HEK293 (cell line): ENCODE results near the gene TFR2.

ENCODE experiments used
- CTCF ChIP-seq: fragments of 450-650 bp; formaldehyde crosslinking; IDR thresholded peaks from 2 replicates; pipeline ENCODE4 v1.5.1; 2016; ENCODE audit warnings: missing biosample characterization, missing genetic modification characterization
- GLI4 ChIP-seq: fragments of 450-650 bp; formaldehyde crosslinking; IDR thresholded peaks from 2 replicates; pipeline ENCODE4 v1.5.1; 2016; ENCODE audit warnings: missing biosample characterization, missing genetic modification characterization
- REST ChIP-seq: fragments of 450-650 bp; formaldehyde crosslinking; IDR thresholded peaks from 2 replicates; pipeline ENCODE4 v1.5.1; 2016; ENCODE audit warnings: missing biosample characterization, missing genetic modification characterization
- ZNF23 ChIP-seq: fragments of 450-650 bp; formaldehyde crosslinking; IDR thresholded peaks from 2 replicates; pipeline ENCODE4 v1.5.1; 2016; ENCODE audit warnings: missing biosample characterization, missing genetic modification characterization, borderline replicate concordance
- ZNF280D ChIP-seq: fragments of 450-650 bp; formaldehyde crosslinking; IDR thresholded peaks from 2 replicates; pipeline ENCODE4 v1.5.1; 2016; ENCODE audit warnings: missing biosample characterization, missing genetic modification characterization
- ZNF324 ChIP-seq: fragments of 450-650 bp; formaldehyde crosslinking; IDR thresholded peaks from 2 replicates; pipeline ENCODE4 v1.5.1; 2016; ENCODE audit warnings: missing biosample characterization, missing genetic modification characterization
- ZNF362 ChIP-seq: fragments of 450-650 bp; formaldehyde crosslinking; IDR thresholded peaks from 2 replicates; pipeline ENCODE4 v1.5.1; 2016; ENCODE audit warnings: missing biosample characterization, missing genetic modification characterization
- ZNF701 ChIP-seq: fragments of 450-650 bp; formaldehyde crosslinking; IDR thresholded peaks from 2 replicates; pipeline ENCODE4 v1.5.1; 2016; ENCODE audit warnings: missing biosample characterization, missing genetic modification characterization

- TF ChIP-seq CTCF (tag by site-specific recombination) = no peak
- TF ChIP-seq ZNF280D (tag by site-specific recombination) = no peak
- no peak for TF ChIP-seq ZNF362
- TF ChIP-seq ZNF23 (tag by site-specific recombination) = no peak
- TF ChIP-seq ZNF324 = no peak
- TF ChIP-seq GLI4 (tag by site-specific recombination) = no peak
- TF ChIP-seq ZNF701 (tag by site-specific recombination) = no peak
- TF ChIP-seq REST (tag by site-specific recombination) = no peak
These were observed 66.8 kb downstream of the TFR2 start for GRCh38 chr7:100574362-100575205.
